ENCODE data around the gene NUDT3. TPM values are rescaled to one million over a fixed set of nuclear protein-coding genes. Genes with fewer than 3 reads are reported as not detected.

The NUDT3 gene
- total RNA-seq, 1 experiment from 2014 or later: 25.2 TPM

DNA sequence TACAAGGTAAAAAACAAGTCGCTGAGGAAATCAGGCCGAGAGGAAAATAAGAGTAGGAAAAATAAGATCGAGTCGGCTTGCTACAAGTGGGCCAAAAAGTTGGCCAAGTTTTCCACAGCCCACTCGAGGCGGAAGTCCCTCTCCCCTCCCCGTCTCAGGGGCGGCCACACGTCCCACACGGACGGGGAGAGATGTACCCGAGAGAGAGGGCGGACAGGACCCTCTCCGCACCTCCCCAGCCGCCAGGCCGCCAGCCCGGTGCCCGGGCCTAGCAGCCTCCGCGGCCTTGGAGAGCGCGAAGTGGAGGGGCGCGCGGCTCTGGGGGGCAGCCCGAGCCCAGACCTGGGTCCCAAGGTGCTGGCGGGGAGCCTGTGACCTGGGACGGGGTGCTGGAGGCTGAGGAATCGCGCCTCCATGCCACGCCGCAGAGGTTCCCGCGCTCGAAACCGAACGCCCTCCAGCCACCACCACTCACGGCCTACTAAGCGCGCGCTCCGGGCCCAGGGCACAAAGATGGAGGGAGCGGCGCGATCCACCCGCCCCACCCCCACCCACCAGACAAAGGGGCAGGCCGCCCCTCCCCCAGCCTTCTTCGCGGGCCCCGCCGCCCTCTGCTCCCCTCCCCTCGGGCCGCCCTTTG lies 157.7 kb downstream of the NUDT3 start:
- CTCF ChIA-PET: interaction anchor here (1.8 kb wide), 1 partner anchor 39 kb away, joined by 6 read pairs; no protein-coding TSS in a partner anchor
- peak overlapping the region; percentile 90; the same call in 1 of the 2 replicates for H3K4me2 ChIP-seq (ENCODE audit: low read length)
- intact Hi-C loops (cut with micrococcal nuclease): no loop called here

DNA sequence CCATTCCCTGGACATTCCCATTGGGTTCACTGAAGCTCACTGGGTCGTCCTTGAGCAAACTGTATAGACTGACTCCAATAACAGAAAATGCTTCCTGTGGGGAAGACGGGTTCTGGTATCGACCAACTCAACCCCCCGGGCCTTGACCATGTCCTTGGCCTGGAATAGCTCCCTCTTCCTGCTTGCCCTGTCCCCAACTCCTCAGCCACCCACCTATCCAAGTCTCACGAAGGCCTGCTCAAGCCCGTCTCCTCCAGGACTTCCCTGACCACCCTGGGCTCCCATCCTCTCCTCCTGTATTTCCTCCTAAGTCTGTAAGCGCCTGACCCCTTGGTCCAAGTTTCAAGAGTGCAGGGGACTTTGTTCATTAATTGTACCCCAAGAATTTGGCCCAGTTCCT lies 158.6 kb downstream of the NUDT3 start:
- intact Hi-C loops (cut with micrococcal nuclease): no loop called here
- ChIA-PET RAD21 (ENCODE audit: low non-redundant PET in 1 of 2, low total read pairs in 2 of 2, uncharacterized antibody in 2 of 2, unreplicated experiment in 2 of 2) (no interaction called here), POLR2A (interaction anchor here (1.1 to 4.2 kb wide), 4 partner anchors 9 to 32 kb away, joined by 4 to 21 read pairs (median 12); no protein-coding TSS in a partner anchor), CTCF (interaction anchor here (1.8 kb wide), 1 partner anchor 38 kb away, joined by 6 read pairs; no protein-coding TSS in a partner anchor)
- Histone ChIP-seq H3K4me1 (ENCODE audit: control insufficient read depth in 1 of 2, insufficient read depth in 2 of 2, low read length in 2 of 2) (peaks cover 31 to 81% of the 10 kb centered on the region in 2 experiments), H3K4me2 (ENCODE audit: low read length) (no peak overlapping the region), H3K9ac (ENCODE audit: low read length) (peak overlapping the region; percentile 87; the same call in 1 of the 2 replicates), H2AFZ (ENCODE audit: low read depth, low read length, poor library complexity, severe bottlenecking) (no peak overlapping the region), H3K9me2 (ENCODE audit: insufficient read depth) (no peaks in the 10 kb centered on the region), H4K20me1 (ENCODE audit: insufficient read depth) (no peaks in the 10 kb centered on the region), H3K9me3 (ENCODE audit: control insufficient read depth in 1 of 2, insufficient read depth in 1 of 2, low read depth in 1 of 2, low read length in 2 of 2) (no peaks in the 10 kb centered on the region), H3K27ac (ENCODE audit: low read depth, low read length) (peak overlapping the region; percentile 68), H3K79me2 (ENCODE audit: insufficient read depth, low read length) (peaks cover 19% of the 10 kb centered on the region), H3K4me3 (replicated peaks in 1 of 2; ENCODE audit: low read depth in 1 of 2, low read length in 2 of 2) (no peak overlapping the region), H3K27me3 (ENCODE audit: insufficient read depth, low read length) (no peaks in the 10 kb centered on the region), H3K36me3 (ENCODE audit: control insufficient read depth in 1 of 2, insufficient read depth in 2 of 2, low read length in 2 of 2) (peaks cover 0 to 12% of the 10 kb centered on the region in 2 experiments; a peak in 2 of 4 replicates)
- no TSS peak for BruUV-seq (replicated peaks)
- DNase-seq (ENCODE audit: low read depth, low spot score) (no peak), ATAC-seq (no peak)
- no peak for TF ChIP-seq CTCF (IDR thresholded peaks at IDR 0.05 in 2 of 3, conservative IDR thresholded peaks at IDR 0.05 in 1 of 3; ENCODE audit: borderline replicate concordance in 1 of 3, insufficient read depth in 1 of 3, low read depth in 2 of 3, low read length in 2 of 3)
- TF ChIP-seq JUND (IDR thresholded peaks at IDR 0.05): no peak
- no peak for TF ChIP-seq ZFX (IDR thresholded peaks at IDR 0.05)
- TF ChIP-seq SRF (IDR thresholded peaks at IDR 0.05; ENCODE audit: low read depth): no peak
- no peak; the same call in 1 of the 2 replicates for TF ChIP-seq POLR2AphosphoS5 (IDR thresholded peaks at IDR 0.05; ENCODE audit: low read depth, low read length)
- TF ChIP-seq ZBTB33 (IDR thresholded peaks at IDR 0.05; ENCODE audit: extremely low read depth, insufficient replicate concordance, low read length): no peak
- no peak for TF ChIP-seq POLR2A (IDR thresholded peaks at IDR 0.05; ENCODE audit: borderline replicate concordance, extremely low read depth, insufficient read depth, insufficient read length)

More for the DNA sequence above, 157.7 kb downstream of the NUDT3 start:
- DNase-seq (ENCODE audit: low read depth, low spot score) (no peak), ATAC-seq (no peak)
- H3K4me3 ChIP-seq (replicated peaks in 1 of 2; ENCODE audit: low read depth in 1 of 2, low read length in 2 of 2): no peak overlapping the region
- peaks cover 6% of the 10 kb centered on the region; the same call in 1 of the 2 replicates for H4K20me1 ChIP-seq (ENCODE audit: insufficient read depth)
- no peaks in the 10 kb centered on the region for H3K27me3 ChIP-seq (ENCODE audit: insufficient read depth, low read length)
- H3K9me2 ChIP-seq (ENCODE audit: insufficient read depth): no peaks in the 10 kb centered on the region
- POLR2A ChIA-PET: interaction anchor here (2.7 to 4.2 kb wide), 2 partner anchors 9 to 11 kb away, joined by 16 to 21 read pairs; no protein-coding TSS in a partner anchor
- H3K36me3 ChIP-seq (ENCODE audit: control insufficient read depth in 1 of 2, insufficient read depth in 2 of 2, low read length in 2 of 2): peaks cover 0 to 20% of the 10 kb centered on the region in 2 experiments; a peak in 2 of 4 replicates
- H3K27ac ChIP-seq (ENCODE audit: low read depth, low read length): peak overlapping the region; percentile 68
- peaks cover 31 to 81% of the 10 kb centered on the region in 2 experiments for H3K4me1 ChIP-seq (ENCODE audit: control insufficient read depth in 1 of 2, insufficient read depth in 2 of 2, low read length in 2 of 2)
- H3K79me2 ChIP-seq (ENCODE audit: insufficient read depth, low read length): peaks cover 29% of the 10 kb centered on the region
- RAD21 ChIA-PET (ENCODE audit: low non-redundant PET in 1 of 2, low total read pairs in 2 of 2, uncharacterized antibody in 2 of 2, unreplicated experiment in 2 of 2): no interaction called here
- H3K9ac ChIP-seq (ENCODE audit: low read length): peak overlapping the region; percentile 87
- no peaks in the 10 kb centered on the region for H3K9me3 ChIP-seq (ENCODE audit: control insufficient read depth in 1 of 2, insufficient read depth in 1 of 2, low read depth in 1 of 2, low read length in 2 of 2)
- H2AFZ ChIP-seq (ENCODE audit: low read depth, low read length, poor library complexity, severe bottlenecking): no peak overlapping the region
- TF ChIP-seq MAX (IDR thresholded peaks at IDR 0.05) (no peak), POLR2AphosphoS5 (IDR thresholded peaks at IDR 0.05; ENCODE audit: low read depth, low read length) (0 out of 2 replicates have a peak, but pooled peaks have one; percentile 15), RAD21 (IDR thresholded peaks at IDR 0.05; ENCODE audit: low read depth) (no peak)
- BruUV-seq (replicated peaks): no TSS peak

All from HCT116 (cell line).